ENCODE measurements around the gene RAD9B. TPM values are rescaled to one million over a fixed set of nuclear protein-coding genes. Genes with fewer than 3 reads are reported as not detected.
A peak's percentile ranks its signal among the peaks of the same experiment; 100 is the strongest.

Gene RAD9B
- total and polyA plus RNA-seq, 10 of the 15 experiments (the other 5 are each of a cell fraction or from before 2014, with no cell fraction given) = 0.54 to 2.0 (median 1.3) TPM

DNA sequence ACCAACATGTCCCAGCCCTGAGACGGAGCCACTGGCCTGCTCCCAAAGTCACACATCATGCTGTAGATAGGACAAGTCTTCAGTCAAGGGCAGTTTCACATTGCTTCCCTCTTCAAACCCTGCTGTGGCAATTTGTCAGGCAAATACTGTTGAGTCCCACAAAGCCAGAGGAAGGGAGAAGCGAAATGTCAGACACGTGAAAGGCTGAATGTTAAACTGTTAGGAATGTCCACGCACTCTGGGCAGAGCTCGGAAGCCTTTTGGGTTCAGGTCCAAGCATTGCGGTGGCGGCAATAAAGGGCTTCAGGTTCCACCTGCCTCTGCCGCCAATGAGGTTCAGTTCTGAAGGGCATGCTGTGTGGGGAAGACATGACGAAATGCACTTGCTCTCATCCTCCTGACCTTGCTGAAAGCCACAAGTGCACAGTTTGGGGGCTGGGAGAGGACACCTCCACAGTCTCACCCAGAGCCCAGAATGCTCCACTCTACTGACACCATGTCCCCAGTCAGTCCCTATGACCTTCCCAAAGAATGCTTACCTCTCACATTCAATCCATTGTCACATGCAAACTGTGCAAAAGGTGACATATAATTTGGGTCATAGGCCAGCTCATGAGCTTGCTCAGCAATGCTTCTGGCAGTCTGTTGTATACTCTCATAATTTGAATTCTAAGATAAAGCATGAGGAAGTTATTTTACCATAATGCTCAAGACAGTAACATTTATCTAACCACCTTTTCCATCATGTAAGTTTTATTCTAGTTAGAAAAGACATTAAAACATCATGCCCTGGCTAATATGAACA is 35.7 kb downstream of the RAD9B start:
- DNase-seq (ENCODE audit: low read depth, low spot score) (no peak), FAIRE-seq (no peak), ATAC-seq (no peak)
- Histone ChIP-seq H2AFZ (ENCODE audit: control insufficient read depth, low read depth, low read length) (no peak overlapping the region), H3K9ac (ENCODE audit: control insufficient read depth, insufficient read depth, low read length) (no peak overlapping the region), H3K36me3 (ENCODE audit: control insufficient read depth in 2 of 2, insufficient read depth in 2 of 2, low read length in 1 of 2) (peaks cover 7 to 39% of the 10 kb centered on the region in 2 experiments), H3K27ac (ENCODE audit: control insufficient read depth, insufficient read depth) (no peak overlapping the region), H3K4me1 (ENCODE audit: control insufficient read depth, insufficient read depth, low read length) (peaks cover 53% of the 10 kb centered on the region), H4K20me1 (ENCODE audit: control insufficient read depth, insufficient read depth) (no peaks in the 10 kb centered on the region), H3K4me3 (no peak overlapping the region), H3K27me3 (replicated peaks in 1 of 2; ENCODE audit: control insufficient read depth in 2 of 2, insufficient read depth in 2 of 2, low read length in 1 of 2) (no peaks in the 10 kb centered on the region), H3K79me2 (ENCODE audit: control insufficient read depth, insufficient read depth, low read length) (peaks cover 56% of the 10 kb centered on the region), H3K9me3 (replicated peaks; ENCODE audit: control insufficient read depth, insufficient read depth, low read length) (no peaks in the 10 kb centered on the region), H3K4me2 (ENCODE audit: control insufficient read depth, insufficient read depth) (no peak overlapping the region)
- RAD21 ChIA-PET (ENCODE audit: unreplicated experiment) = interaction anchor here (0.6 to 1.6 kb wide), 4 partner anchors 10 to 65 kb away, joined by 3 to 5 read pairs (median 3); no protein-coding TSS in a partner anchor
- TF ChIP-seq SREBF1 (IDR thresholded peaks at IDR 0.05; ENCODE audit: low read length) (no peak), ESRRA (IDR thresholded peaks at IDR 0.05; ENCODE audit: low read length) (no peak), POLR2A (IDR thresholded peaks at IDR 0.05; ENCODE audit: low read depth, low read length) (peak; percentile 30; the same call in 1 of the 2 replicates)
- 84% methylated on average over 9 of the region's 9 CpGs for WGBS (ENCODE audit: insufficient coverage, insufficient replicate concordance, low lambda C conversion rate, missing lambda C conversion rate)
- in situ Hi-C loops (cut with MboI) = no loop called here
- POLR2A ChIA-PET = interaction anchor here (0.5 to 10.4 kb wide), 5 partner anchors 10 to 145 kb away, joined by 3 to 122 read pairs (median 4); no protein-coding TSS in a partner anchor
- no TSS peak for BruUV-seq (replicated peaks)
- CTCF ChIA-PET = interaction anchor here (0.6 to 2.0 kb wide), 5 partner anchors 8 to 72 kb away, joined by 3 to 6 read pairs (median 4); partner anchors contain the start of gene GPN3
- intact Hi-C loops (cut with micrococcal nuclease; ENCODE audit: unreplicated experiment) = loop anchor here (10.0 kb wide), 1 partner anchor 347 kb away; no protein-coding TSS in a partner anchor
- SMC1A ChIA-PET (ENCODE audit: uncharacterized antibody, unreplicated experiment) = interaction anchor here (1.1 to 18.4 kb wide), 5 partner anchors 10 to 62 kb away, joined by 5 to 308 read pairs (median 13); no protein-coding TSS in a partner anchor

DNA sequence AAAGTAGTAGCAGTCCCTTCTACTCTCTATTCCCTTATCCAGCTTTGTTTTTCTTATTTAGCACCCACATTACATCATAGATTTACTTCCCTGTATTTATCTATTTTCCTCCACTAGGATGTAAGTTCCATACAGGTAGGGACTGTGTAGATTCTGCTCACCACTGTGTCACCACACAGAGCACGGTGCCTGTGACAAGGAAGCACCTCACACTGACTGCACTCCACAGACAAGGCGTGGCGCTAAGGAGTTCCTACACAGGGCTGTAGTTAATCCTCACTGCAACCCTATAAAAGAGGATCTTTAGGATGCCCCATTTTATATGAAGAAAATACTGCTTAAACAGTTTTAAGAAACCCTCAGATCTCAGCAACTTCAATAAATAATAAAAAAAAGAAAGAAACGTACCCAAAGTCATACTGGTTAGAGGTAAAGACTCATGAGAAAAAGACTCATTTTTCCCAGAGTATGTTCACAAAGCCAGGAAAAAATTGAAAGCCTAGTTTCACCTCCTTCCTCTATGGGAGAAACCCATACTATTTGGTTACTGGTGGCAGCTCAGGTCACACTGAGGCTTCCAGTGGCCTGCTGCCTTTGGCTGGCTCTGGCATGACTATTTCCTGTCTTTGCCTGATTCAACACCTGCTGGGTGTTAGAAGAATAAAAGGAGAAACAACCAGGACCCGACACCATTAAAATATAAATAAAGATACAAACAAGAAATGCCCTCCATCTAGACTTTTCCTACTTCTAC is 36.9 kb downstream of the RAD9B start:
- 77% methylated on average over 5 of the region's 5 CpGs for WGBS (ENCODE audit: insufficient coverage, insufficient replicate concordance, low lambda C conversion rate, missing lambda C conversion rate)
- no TSS peak for BruUV-seq (replicated peaks)
- intact Hi-C loops (cut with micrococcal nuclease; ENCODE audit: unreplicated experiment) = loop anchor here (10.0 kb wide), 1 partner anchor 346 kb away; no protein-coding TSS in a partner anchor
- ChIA-PET RAD21 (ENCODE audit: unreplicated experiment) (interaction anchor here (0.7 to 1.4 kb wide), 7 partner anchors 11 to 67 kb away, joined by 3 to 7 read pairs (median 4); no protein-coding TSS in a partner anchor), CTCF (interaction anchor here (0.7 to 1.6 kb wide), 7 partner anchors 9 to 107 kb away, joined by 3 to 6 read pairs (median 4); partner anchors contain the start of gene ARPC3), POLR2A (interaction anchor here (0.5 to 1.5 kb wide), 8 partner anchors 10 to 251 kb away, joined by 3 to 6 read pairs (median 4); no protein-coding TSS in a partner anchor), SMC1A (ENCODE audit: uncharacterized antibody, unreplicated experiment) (interaction anchor here (0.8 to 18.4 kb wide), 11 partner anchors 8 to 61 kb away, joined by 4 to 308 read pairs (median 6); no protein-coding TSS in a partner anchor)
- 0 out of 2 replicates have a peak overlapping the region, but pooled peaks have one; percentile 3 for H3K27ac ChIP-seq (ENCODE audit: control insufficient read depth, insufficient read depth)
- H3K36me3 ChIP-seq (ENCODE audit: control insufficient read depth in 2 of 2, insufficient read depth in 2 of 2, low read length in 1 of 2) = peaks cover 7 to 37% of the 10 kb centered on the region in 2 experiments
- FAIRE-seq (no peak), DNase-seq (ENCODE audit: low read depth, low spot score) (no peak), ATAC-seq (no peak)
- no peaks in the 10 kb centered on the region for H3K27me3 ChIP-seq (replicated peaks in 1 of 2; ENCODE audit: control insufficient read depth in 2 of 2, insufficient read depth in 2 of 2, low read length in 1 of 2)
- no peaks in the 10 kb centered on the region for H3K9me3 ChIP-seq (replicated peaks; ENCODE audit: control insufficient read depth, insufficient read depth, low read length)
- H2AFZ ChIP-seq (ENCODE audit: control insufficient read depth, low read depth, low read length) = no peak overlapping the region
- no peak overlapping the region for H3K9ac ChIP-seq (ENCODE audit: control insufficient read depth, insufficient read depth, low read length)
- H3K4me3 ChIP-seq = no peak overlapping the region
- peaks cover 56% of the 10 kb centered on the region for H3K79me2 ChIP-seq (ENCODE audit: control insufficient read depth, insufficient read depth, low read length)
- peaks cover 54% of the 10 kb centered on the region for H3K4me1 ChIP-seq (ENCODE audit: control insufficient read depth, insufficient read depth, low read length)
- in situ Hi-C loops (cut with MboI) = no loop called here
- no peak overlapping the region for H3K4me2 ChIP-seq (ENCODE audit: control insufficient read depth, insufficient read depth)
- H4K20me1 ChIP-seq (ENCODE audit: control insufficient read depth, insufficient read depth) = no peaks in the 10 kb centered on the region
- TF ChIP-seq, protein P1, sequence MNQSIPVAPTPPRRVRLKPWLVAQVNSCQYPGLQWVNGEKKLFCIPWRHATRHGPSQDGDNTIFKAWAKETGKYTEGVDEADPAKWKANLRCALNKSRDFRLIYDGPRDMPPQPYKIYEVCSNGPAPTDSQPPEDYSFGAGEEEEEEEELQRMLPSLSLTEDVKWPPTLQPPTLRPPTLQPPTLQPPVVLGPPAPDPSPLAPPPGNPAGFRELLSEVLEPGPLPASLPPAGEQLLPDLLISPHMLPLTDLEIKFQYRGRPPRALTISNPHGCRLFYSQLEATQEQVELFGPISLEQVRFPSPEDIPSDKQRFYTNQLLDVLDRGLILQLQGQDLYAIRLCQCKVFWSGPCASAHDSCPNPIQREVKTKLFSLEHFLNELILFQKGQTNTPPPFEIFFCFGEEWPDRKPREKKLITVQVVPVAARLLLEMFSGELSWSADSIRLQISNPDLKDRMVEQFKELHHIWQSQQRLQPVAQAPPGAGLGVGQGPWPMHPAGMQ (IDR thresholded peaks at IDR 0.05; ENCODE audit: borderline replicate concordance) = no peak
- TF ChIP-seq, protein P2, sequence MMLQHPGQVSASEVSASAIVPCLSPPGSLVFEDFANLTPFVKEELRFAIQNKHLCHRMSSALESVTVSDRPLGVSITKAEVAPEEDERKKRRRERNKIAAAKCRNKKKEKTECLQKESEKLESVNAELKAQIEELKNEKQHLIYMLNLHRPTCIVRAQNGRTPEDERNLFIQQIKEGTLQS (IDR thresholded peaks at IDR 0.05; ENCODE audit: borderline replicate concordance, extremely low read depth, low read depth, low read length) = no peak
- TF ChIP-seq PRDM15 (CRISPR knock-in tag; IDR thresholded peaks at IDR 0.05) (no peak), STAT1 (conservative IDR thresholded peaks at IDR 0.05) (no peak)
